Gastroesophageal sphincter (tissue), 4 donors: ENCODE measurements around the gene PHACTR1. TPM values are rescaled to one million over a fixed set of nuclear protein-coding genes. Genes with fewer than 3 reads are reported as not detected.

ENCODE experiments used
- ATAC-seq: fragments of 150-250 bp; one replicate; pipeline ENCODE4 v1.9.1; 2016; ENCODE audit warnings: mild to moderate bottlenecking, moderate library complexity
- H3K27ac ChIP-seq, 4 donors: fragments of 200-600 bp; sonication (generic) in 3 of 4; 1 replicate in 3 of 4; 2 replicates in 1 of 4; pipeline ENCODE4 v1.5.1; 2016 to 2019
- H3K27me3 ChIP-seq: fragments of 200-600 bp; sonication (generic); one replicate; pipeline ENCODE4 v1.5.1; 2019
- H3K36me3 ChIP-seq, 2 donors: fragments of 200-600 bp; sonication (generic); one replicate each; pipeline ENCODE4 v1.5.1; 2019; ENCODE audit warnings: control low read depth in 1 of 2
- H3K4me1 ChIP-seq, 3 donors: fragments of 200-600 bp; sonication (generic); 1 replicate in 2 of 3; 2 replicates in 1 of 3; pipeline ENCODE4 v1.5.1; 2016 to 2019; ENCODE audit warnings: control low read depth in 2 of 3
- H3K4me3 ChIP-seq, 2 donors: fragments of 200-600 bp; sonication (generic); one replicate each; pipeline ENCODE4 v1.5.1; 2019; ENCODE audit warnings: mild to moderate bottlenecking in 1 of 2, moderate library complexity in 1 of 2
- H3K9me3 ChIP-seq, 3 donors: fragments of 200-600 bp; sonication (generic); one replicate each; pipeline ENCODE4 v1.5.1; 2017 to 2019; ENCODE audit warnings: control low read depth in 2 of 3
- EP300 ChIP-seq: sonication (generic); formaldehyde crosslinking; IDR thresholded peaks from one replicate; pipeline ENCODE4 v1.6.1; 2017; ENCODE audit warnings: antibody characterized with exemption, mild to moderate bottlenecking
- POLR2A ChIP-seq, 2 donors: fragments of 450-650 bp; IDR thresholded peaks; one replicate each; pipeline ENCODE4 v1.6.1; 2017; ENCODE audit warnings: antibody characterized with exemption in 2 of 2, mild to moderate bottlenecking in 2 of 2, moderate library complexity in 1 of 2
- POLR2AphosphoS5 ChIP-seq: sonication (generic); formaldehyde crosslinking; IDR thresholded peaks from one replicate; pipeline ENCODE4 v1.6.1; 2017; ENCODE audit warnings: antibody characterized with exemption
- WGBS, 2 donors: methylation state at CpG; one replicate each; pipeline ENCODE4 v1.1.5; 2018; ENCODE audit warnings: low coverage in 1 of 2; 5-methylcytosine and 5-hydroxymethylcytosine counted together
- total RNA-seq, 4 donors: library from RNA; depleted of rRNA; stranded (reverse); fragments of >200 nt; gene quantifications; one replicate each; pipeline ENCODE4 v1.1.0, GENCODE V29; 2016
- TF ChIP-seq, protein P1 (sequence below), 4 experiments: fragments of 200-600 bp in 2 of 4; fragments of 450-650 bp in 2 of 4; sonication (generic) in 1 of 4; IDR thresholded peaks; one replicate each; pipeline ENCODE4 v1.5.1; 2017 to 2019; ENCODE audit warnings: antibody characterized with exemption in 4 of 4, mild to moderate bottlenecking in 2 of 4, moderate library complexity in 2 of 4

PHACTR1 gene
- total RNA-seq, 4 donors from 2014 or later, result 0.20 to 27.3 (median 2.2) TPM

DNA sequence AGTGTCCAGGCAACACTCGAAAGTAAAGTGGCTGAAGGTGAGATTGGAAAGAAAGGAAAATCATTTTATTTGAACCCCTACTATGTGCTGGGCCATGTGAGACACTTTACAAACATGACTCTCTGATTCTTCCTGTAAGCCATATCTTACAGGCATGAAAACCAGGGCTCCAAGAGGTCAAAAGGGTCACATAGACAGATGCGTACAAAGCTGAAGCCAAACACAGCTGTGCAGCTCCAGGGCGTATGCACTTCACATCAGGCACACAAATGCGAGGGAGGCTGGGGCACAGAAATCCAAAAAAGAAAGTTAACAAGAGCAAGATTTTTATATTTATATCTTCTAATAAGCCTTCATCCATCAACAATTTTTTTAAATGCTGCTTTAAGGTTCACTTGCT lies 176.5 kb downstream of the PHACTR1 start:
- Histone ChIP-seq H3K36me3 (no peaks in the 10 kb centered on the region), H3K27ac (no peak overlapping the region), H3K4me1 (peaks cover 0 to 8% (median 0%) of the 10 kb centered on the region in 3 donors), H3K27me3 (peaks cover 23% of the 10 kb centered on the region), H3K4me3 (no peak overlapping the region), H3K9me3 (peaks cover 0 to 7% (median 0%) of the 10 kb centered on the region in 3 donors)
- ATAC-seq, result no peak
- WGBS, 2 donors, result 85% methylated on average over 4 of the region's 4 CpGs
- TF ChIP-seq EP300 (no peak), POLR2AphosphoS5 (no peak), POLR2A (IDR thresholded peaks at IDR 0.05) (no peak)
- TF ChIP-seq, protein P1, sequence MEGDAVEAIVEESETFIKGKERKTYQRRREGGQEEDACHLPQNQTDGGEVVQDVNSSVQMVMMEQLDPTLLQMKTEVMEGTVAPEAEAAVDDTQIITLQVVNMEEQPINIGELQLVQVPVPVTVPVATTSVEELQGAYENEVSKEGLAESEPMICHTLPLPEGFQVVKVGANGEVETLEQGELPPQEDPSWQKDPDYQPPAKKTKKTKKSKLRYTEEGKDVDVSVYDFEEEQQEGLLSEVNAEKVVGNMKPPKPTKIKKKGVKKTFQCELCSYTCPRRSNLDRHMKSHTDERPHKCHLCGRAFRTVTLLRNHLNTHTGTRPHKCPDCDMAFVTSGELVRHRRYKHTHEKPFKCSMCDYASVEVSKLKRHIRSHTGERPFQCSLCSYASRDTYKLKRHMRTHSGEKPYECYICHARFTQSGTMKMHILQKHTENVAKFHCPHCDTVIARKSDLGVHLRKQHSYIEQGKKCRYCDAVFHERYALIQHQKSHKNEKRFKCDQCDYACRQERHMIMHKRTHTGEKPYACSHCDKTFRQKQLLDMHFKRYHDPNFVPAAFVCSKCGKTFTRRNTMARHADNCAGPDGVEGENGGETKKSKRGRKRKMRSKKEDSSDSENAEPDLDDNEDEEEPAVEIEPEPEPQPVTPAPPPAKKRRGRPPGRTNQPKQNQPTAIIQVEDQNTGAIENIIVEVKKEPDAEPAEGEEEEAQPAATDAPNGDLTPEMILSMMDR (IDR thresholded peaks at IDR 0.05), result no peak

DNA sequence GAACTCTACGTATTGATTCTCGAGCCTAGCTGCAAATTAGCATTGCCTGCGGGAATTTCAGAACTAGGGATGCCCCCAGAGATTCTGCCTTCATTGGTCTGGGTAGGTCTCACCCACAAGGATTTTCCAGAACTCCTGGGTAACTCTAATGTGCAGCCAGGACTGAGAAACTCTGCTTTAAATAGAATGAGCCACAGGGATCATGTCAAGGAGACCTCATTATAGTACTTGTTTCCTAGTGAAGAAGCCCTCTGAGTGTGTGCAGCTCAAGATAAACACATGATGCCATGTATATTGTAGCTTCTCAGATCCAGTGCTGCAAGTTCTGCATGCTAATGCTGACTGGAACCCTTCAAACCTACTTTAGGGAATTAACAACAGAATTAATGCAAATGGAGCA lies 179.2 kb downstream of the PHACTR1 start:
- ATAC-seq, result no peak
- 84 to 89% methylated on average over 3 of the region's 3 CpGs for WGBS, 2 donors

GRCh38 chr6:12896208-12896733 lies 179.7 kb downstream of the PHACTR1 start:
- WGBS, 2 donors, result 47 to 59% methylated on average over 4 to 7 of the region's 7 CpGs
- H3K27me3 ChIP-seq, result peaks cover 44% of the 10 kb centered on the region

More for the DNA sequence above, 179.2 kb downstream of the PHACTR1 start:
- H3K4me1 ChIP-seq, result peaks cover 0 to 8% (median 0%) of the 10 kb centered on the region in 3 donors
- peaks cover 44% of the 10 kb centered on the region for H3K27me3 ChIP-seq
- H3K9me3 ChIP-seq, result peaks cover 0 to 7% (median 0%) of the 10 kb centered on the region in 3 donors
- H3K4me3 ChIP-seq, result no peak overlapping the region
- H3K36me3 ChIP-seq, result no peaks in the 10 kb centered on the region
- TF ChIP-seq POLR2A (IDR thresholded peaks at IDR 0.05) (no peak), POLR2AphosphoS5 (no peak)
- TF ChIP-seq, protein P1 (IDR thresholded peaks at IDR 0.05), result no peak
- H3K27ac ChIP-seq, result no peak overlapping the region

GRCh38 chr6:12898603-12899002 lies 182.0 kb downstream of the PHACTR1 start:
- ATAC-seq, result no peak
- Histone ChIP-seq H3K4me1 (peaks cover 0 to 5% (median 0%) of the 10 kb centered on the region in 3 donors), H3K4me3 (no peak overlapping the region), H3K36me3 (no peaks in the 10 kb centered on the region), H3K27ac (no peak overlapping the region), H3K27me3 (peaks cover 44% of the 10 kb centered on the region), H3K9me3 (no peaks in the 10 kb centered on the region)
- TF ChIP-seq POLR2AphosphoS5 (no peak), POLR2A (IDR thresholded peaks at IDR 0.05) (no peak), EP300 (no peak)
- TF ChIP-seq, protein P1 (IDR thresholded peaks at IDR 0.05), result no peak
- WGBS, 2 donors, result 91 to 94% methylated on average over 9 to 10 of the region's 10 CpGs

More at GRCh38 chr6:12896208-12896733, 179.7 kb downstream of the PHACTR1 start:
- Histone ChIP-seq H3K4me3 (no peak overlapping the region), H3K36me3 (no peaks in the 10 kb centered on the region), H3K27ac (no peak overlapping the region), H3K4me1 (peaks cover 0 to 8% (median 0%) of the 10 kb centered on the region in 3 donors), H3K9me3 (peaks cover 0 to 7% (median 0%) of the 10 kb centered on the region in 3 donors)
- TF ChIP-seq POLR2A (IDR thresholded peaks at IDR 0.05), result no peak
- no peak for TF ChIP-seq POLR2AphosphoS5
- TF ChIP-seq EP300, result no peak
- TF ChIP-seq, protein P1 (IDR thresholded peaks at IDR 0.05), result no peak
- ATAC-seq, result no peak
